ENCODE results near the gene CIDEC. TPM values are rescaled to one million over a fixed set of nuclear protein-coding genes. Genes with fewer than 3 reads are reported as not detected.

Gene CIDEC
- total and polyA plus RNA-seq, 9 of the 15 experiments (the other 6 are each of a cell fraction or from before 2014, with no cell fraction given), result not detected

- no peak for TF ChIP-seq CBFA2T2 (conservative IDR thresholded peaks at IDR 0.05)
- TF ChIP-seq USF1 (CRISPR knock-in tag; IDR thresholded peaks at IDR 0.05), result peak; percentile 69
- no peak for TF ChIP-seq NFATC3 (IDR thresholded peaks at IDR 0.05)
- no peak for TF ChIP-seq ILF3 (IDR thresholded peaks at IDR 0.05; ENCODE audit: borderline replicate concordance)
- TF ChIP-seq PATZ1 (CRISPR knock-in tag; IDR thresholded peaks at IDR 0.05; ENCODE audit: borderline replicate concordance), result no peak
- no peak for TF ChIP-seq TRIM24 (IDR thresholded peaks at IDR 0.05)
- no peak for TF ChIP-seq RFX7 (CRISPR knock-in tag; IDR thresholded peaks at IDR 0.05)
- no peak for TF ChIP-seq HLTF (IDR thresholded peaks at IDR 0.05)
- peak; percentile 77 for TF ChIP-seq TBP (optimal IDR thresholded peaks at IDR 0.05; ENCODE audit: low read depth, low read length)
- no peak for TF ChIP-seq FOXJ3 (CRISPR knock-in tag; IDR thresholded peaks at IDR 0.05)
- TF ChIP-seq PHF21A (IDR thresholded peaks at IDR 0.05; ENCODE audit: borderline replicate concordance, low read depth), result no peak
- TF ChIP-seq ZFPM2 (CRISPR knock-in tag; IDR thresholded peaks at IDR 0.05), result no peak
- TF ChIP-seq E4F1 (CRISPR knock-in tag; IDR thresholded peaks at IDR 0.05; ENCODE audit: borderline replicate concordance), result no peak
- no peak for TF ChIP-seq ZNF407 (IDR thresholded peaks at IDR 0.05; ENCODE audit: low read depth)
These were observed 36.2 kb downstream of the CIDEC start, which contains the start of gene RPUSD3 (continued) for GRCh38 chr3:9843715-9844438.
